Adrenal gland (tissue), 12 donors: Measurements from ENCODE around the gene BRSK2. TPM values are rescaled to one million over a fixed set of nuclear protein-coding genes. Genes with fewer than 3 reads are reported as not detected.
"Not testable (repeated sequence)": the region's sequence is repeated elsewhere in the genome, so short reads cannot be mapped to it uniquely, and the experiment has no call there.

ENCODE experiments used
- DNase-seq, 7 donors: peaks; one replicate each; pipeline ENCODE4 v3.0.0-alpha.2; 2019 to 2020
- H3K27ac ChIP-seq, 5 donors: fragments of 200-600 bp; sonication (generic) in 4 of 5; 1 replicate in 3 of 5; 2 replicates in 2 of 5; pipeline versions ENCODE4 v1.5.1 to v1.8.0; 2016 to 2020; ENCODE audit warnings: mild to moderate bottlenecking in 1 of 5
- H3K27me3 ChIP-seq: fragments of 200-600 bp; 2 replicates; pipeline ENCODE4 v1.8.0; 2021
- H3K36me3 ChIP-seq, 2 donors: fragments of 200-600 bp; replicated peaks in 1 of 2; 1 replicate in 1 of 2; 2 replicates in 1 of 2; pipeline versions ENCODE4 v1.5.1 to v1.8.0; 2018 to 2022
- H3K4me1 ChIP-seq, 2 donors: fragments of 200-600 bp; replicated peaks in 1 of 2; 1 replicate in 1 of 2; 2 replicates in 1 of 2; pipeline versions ENCODE4 v1.5.1 to v1.8.0; 2018 to 2021
- H3K4me3 ChIP-seq, 4 donors: fragments of 200-600 bp; sonication (generic) in 3 of 4; one replicate each; pipeline ENCODE4 v1.5.1; 2016 to 2018
- H3K9me3 ChIP-seq, 3 donors: fragments of 200-600 bp; sonication (generic) in 1 of 3; replicated peaks in 1 of 3; 1 replicate in 2 of 3; 2 replicates in 1 of 3; pipeline versions ENCODE4 v1.5.1 to v1.8.0; 2016 to 2021
- POLR2A ChIP-seq, 2 donors: fragments of 450-650 bp; IDR thresholded peaks; one replicate each; pipeline ENCODE4 v1.6.1; 2017; ENCODE audit warnings: antibody characterized with exemption in 2 of 2, mild to moderate bottlenecking in 2 of 2, moderate library complexity in 1 of 2
- WGBS, 4 donors: extraction: QIAGEN DNeasy Blood & Tissue Kit in 2 of 4; methylation state at CpG; one replicate each; pipeline versions ENCODE4 v1.1.5 to v1.1.7; 2013 to 2017; 5-methylcytosine and 5-hydroxymethylcytosine counted together
- intact Hi-C, 2 donors: fragments of 100-400 bp; cut with DNase I; formaldehyde crosslinking; loops; one replicate each; pipeline versions ENCODE4 v1.14.1 to v1.15.0; 2022 to 2023
- polyA plus RNA-seq, 3 donors: library from polyadenylated mRNA; stranded (reverse); fragments of 200-250 nt in 2 of 3; fragments of 350-450 nt in 1 of 3; fragmentation: Illumina TruSeq in 1 of 3; extraction: RNeasy Lipid Tissue Mini Kit (QIAGEN cat#74804) in 1 of 3; gene quantifications; one replicate each; pipeline ENCODE4 v1.2.3, GENCODE V29; 2013 to 2014
- total RNA-seq, 9 donors: library from RNA; depleted of rRNA in 4 of 9; stranded (reverse); fragments of >200 nt in 4 of 9; fragments of 120-200 nt in 1 of 9; fragmentation: NEBNext Ultra II Directional in 1 of 9; extraction: Animal tissue kit (Norgen Biotek cat#: 25700) in 1 of 9; gene quantifications; one replicate each; pipeline versions ENCODE4 v1.1.0 to v1.2.4, GENCODE V29; 2013 to 2023
- TF ChIP-seq, protein P1 (sequence below), 6 experiments: fragments of 450-650 bp in 4 of 6; fragments of 200-600 bp in 2 of 6; sonication (generic) in 1 of 6; IDR thresholded peaks; 1 replicate in 5 of 6; 2 replicates in 1 of 6; pipeline versions ENCODE4 v1.5.1 to v1.8.0; 2016 to 2021; ENCODE audit warnings: antibody characterized with exemption in 6 of 6, mild to moderate bottlenecking in 2 of 6, moderate library complexity in 1 of 6
- donor health status: healthy with polysubstance abuse.
- donor health status: Bipolar disorder and iron deficiency.
- donor health status: DM: yes; HTN: yes; CAD: no.
- donor health status: DM: no; HTN: no; CAD: no.
- donor health status: DM: no; HTN: no; CAD: no.
- donor health status: DM: yes; HTN: yes; CAD: no.

BRSK2 gene
- total and polyA plus RNA-seq, 12 donors: 0.18 to 24.5 (median 1.4) TPM; not detected in 1

DNA sequence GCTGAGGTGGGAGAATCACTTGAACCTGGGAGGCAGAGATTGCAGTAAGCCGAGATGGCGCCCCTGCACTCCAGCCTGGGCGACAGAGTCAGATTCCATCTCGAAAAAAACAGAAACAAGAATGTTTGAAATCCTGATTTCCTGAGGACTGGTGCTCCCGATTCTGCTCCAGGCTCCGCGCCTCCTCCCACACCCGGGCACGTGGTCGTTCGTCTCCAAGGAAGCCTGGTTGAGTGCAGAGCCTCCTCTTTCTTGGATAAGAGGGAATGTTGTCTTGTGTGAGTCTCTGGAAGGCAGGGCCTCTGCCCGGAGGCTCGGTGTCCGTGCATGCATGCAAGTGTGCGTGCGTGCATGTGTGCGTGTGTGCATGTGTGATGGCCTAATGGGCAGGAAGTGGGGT is 30.1 kb downstream of the BRSK2 start:
- no peaks in the 10 kb centered on the region for H3K36me3 ChIP-seq
- intact Hi-C loops: loop anchor here in 1 of 2 donors (10.0 kb wide), 1 partner anchor 55 kb away; no protein-coding TSS in a partner anchor
- DNase-seq: no peak

DNA sequence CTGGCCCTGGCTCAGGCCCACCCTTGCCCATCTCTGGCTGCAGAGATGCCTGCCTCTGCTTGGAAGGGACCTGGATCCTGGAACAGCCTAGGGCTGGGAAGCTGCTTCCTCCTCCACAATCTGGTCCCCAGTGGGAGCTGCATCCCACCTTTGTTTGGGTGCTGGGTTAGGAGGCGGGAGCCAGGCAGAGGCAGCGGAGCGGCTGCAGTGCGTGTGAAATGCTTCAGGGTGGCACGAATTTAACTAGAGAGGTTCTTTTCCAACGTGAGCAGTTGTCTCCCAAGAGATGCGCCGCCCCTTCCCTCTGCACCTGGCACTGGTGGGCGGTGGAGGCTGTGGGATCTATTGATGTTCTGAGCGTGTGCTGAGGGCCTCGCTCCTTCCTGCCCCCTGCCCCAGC is 31.6 kb downstream of the BRSK2 start:
- TF ChIP-seq, protein P1, sequence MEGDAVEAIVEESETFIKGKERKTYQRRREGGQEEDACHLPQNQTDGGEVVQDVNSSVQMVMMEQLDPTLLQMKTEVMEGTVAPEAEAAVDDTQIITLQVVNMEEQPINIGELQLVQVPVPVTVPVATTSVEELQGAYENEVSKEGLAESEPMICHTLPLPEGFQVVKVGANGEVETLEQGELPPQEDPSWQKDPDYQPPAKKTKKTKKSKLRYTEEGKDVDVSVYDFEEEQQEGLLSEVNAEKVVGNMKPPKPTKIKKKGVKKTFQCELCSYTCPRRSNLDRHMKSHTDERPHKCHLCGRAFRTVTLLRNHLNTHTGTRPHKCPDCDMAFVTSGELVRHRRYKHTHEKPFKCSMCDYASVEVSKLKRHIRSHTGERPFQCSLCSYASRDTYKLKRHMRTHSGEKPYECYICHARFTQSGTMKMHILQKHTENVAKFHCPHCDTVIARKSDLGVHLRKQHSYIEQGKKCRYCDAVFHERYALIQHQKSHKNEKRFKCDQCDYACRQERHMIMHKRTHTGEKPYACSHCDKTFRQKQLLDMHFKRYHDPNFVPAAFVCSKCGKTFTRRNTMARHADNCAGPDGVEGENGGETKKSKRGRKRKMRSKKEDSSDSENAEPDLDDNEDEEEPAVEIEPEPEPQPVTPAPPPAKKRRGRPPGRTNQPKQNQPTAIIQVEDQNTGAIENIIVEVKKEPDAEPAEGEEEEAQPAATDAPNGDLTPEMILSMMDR (IDR thresholded peaks at IDR 0.05): no peak
- no peak for TF ChIP-seq POLR2A (IDR thresholded peaks at IDR 0.05)
- 82 to 95% (median 92%) methylated on average over 4 to 11 of the region's 11 CpGs for WGBS, 4 donors
- no peak for DNase-seq
- H3K4me1 ChIP-seq: no peaks in the 10 kb centered on the region
- H3K27ac ChIP-seq: no peak overlapping the region
- no peaks in the 10 kb centered on the region for H3K36me3 ChIP-seq
- intact Hi-C loops: no loop called here
- peaks cover 0 to 9% (median 0%) of the 10 kb centered on the region in 3 donors for H3K9me3 ChIP-seq
- no peak overlapping the region for H3K4me3 ChIP-seq
- H3K27me3 ChIP-seq: no peaks in the 10 kb centered on the region

More for the DNA sequence above, 30.1 kb downstream of the BRSK2 start:
- Histone ChIP-seq H3K4me3 (no peak overlapping the region), H3K4me1 (no peaks in the 10 kb centered on the region), H3K9me3 (peaks cover 0 to 9% (median 0%) of the 10 kb centered on the region in 3 donors), H3K27me3 (no peaks in the 10 kb centered on the region), H3K27ac (no peak overlapping the region)
- 87 to 96% (median 92%) methylated on average over 16 to 17 of the region's 17 CpGs for WGBS, 4 donors
- no peak for TF ChIP-seq POLR2A (IDR thresholded peaks at IDR 0.05)
- TF ChIP-seq, protein P1 (IDR thresholded peaks at IDR 0.05): no peak

DNA sequence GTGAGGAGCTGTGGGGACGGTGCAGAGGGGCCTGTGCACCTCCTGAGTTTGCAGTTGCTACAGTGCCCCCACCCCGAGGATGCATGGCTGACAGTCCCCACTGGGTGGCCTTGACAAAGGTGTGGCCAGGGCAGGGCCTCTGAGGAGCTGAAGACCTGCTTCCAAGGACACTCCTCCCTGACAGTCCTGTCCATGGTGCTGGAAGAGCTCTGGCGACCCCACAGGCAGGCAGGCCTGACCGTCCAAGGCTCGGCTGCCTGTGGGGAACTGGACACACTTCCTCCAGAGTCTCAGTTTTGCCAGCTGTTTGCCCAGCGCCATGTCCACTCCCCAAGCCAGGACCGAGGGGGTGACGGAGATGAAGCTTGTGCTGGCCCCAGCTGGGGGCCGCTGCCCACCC is 32.7 kb downstream of the BRSK2 start:
- DNase-seq: no peak
- intact Hi-C loops: no loop called here
- WGBS, 4 donors: 54 to 75% (median 64%) methylated on average over 1 to 9 of the region's 9 CpGs
- TF ChIP-seq, protein P1 (IDR thresholded peaks at IDR 0.05): no peak
- H3K27me3 ChIP-seq: no peaks in the 10 kb centered on the region
- H3K4me3 ChIP-seq: no peak overlapping the region
- no peak overlapping the region for H3K27ac ChIP-seq
- H3K4me1 ChIP-seq: no peaks in the 10 kb centered on the region
- peaks cover 0 to 3% (median 0%) of the 10 kb centered on the region in 3 donors for H3K9me3 ChIP-seq
- H3K36me3 ChIP-seq: no peaks in the 10 kb centered on the region

DNA sequence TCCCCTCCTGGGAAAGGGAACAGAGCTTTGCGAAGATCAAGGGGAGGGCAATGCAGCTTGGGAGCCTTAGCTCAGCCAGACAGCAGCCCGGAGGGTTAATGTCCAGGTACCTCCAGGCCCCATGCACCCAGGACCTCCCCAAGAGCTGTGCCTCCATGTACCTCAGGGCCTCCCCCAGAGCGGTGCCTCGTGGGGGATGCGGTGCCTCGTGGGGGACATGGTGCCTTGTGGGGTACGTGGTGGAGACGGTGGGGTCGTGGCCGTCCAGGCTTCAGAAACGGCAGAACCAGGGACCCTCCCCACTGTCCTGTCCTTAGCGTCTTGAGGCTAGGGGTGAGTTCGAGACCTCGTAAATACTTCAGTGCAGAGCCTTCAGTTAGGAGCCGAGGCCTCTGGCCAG is 33.2 kb downstream of the BRSK2 start:
- TF ChIP-seq, protein P1 (IDR thresholded peaks at IDR 0.05): no peak
- no peak for TF ChIP-seq POLR2A (IDR thresholded peaks at IDR 0.05)
- Histone ChIP-seq H3K9me3 (peaks cover 0 to 3% (median 0%) of the 10 kb centered on the region in 3 donors), H3K27me3 (no peaks in the 10 kb centered on the region), H3K4me3 (no peak overlapping the region), H3K36me3 (no peaks in the 10 kb centered on the region), H3K4me1 (no peaks in the 10 kb centered on the region), H3K27ac (no peak overlapping the region)
- WGBS, 4 donors: 78 to 90% (median 88%) methylated on average over 2 to 15 of the region's 15 CpGs
- no peak for DNase-seq
- intact Hi-C loops: no loop called here

DNA sequence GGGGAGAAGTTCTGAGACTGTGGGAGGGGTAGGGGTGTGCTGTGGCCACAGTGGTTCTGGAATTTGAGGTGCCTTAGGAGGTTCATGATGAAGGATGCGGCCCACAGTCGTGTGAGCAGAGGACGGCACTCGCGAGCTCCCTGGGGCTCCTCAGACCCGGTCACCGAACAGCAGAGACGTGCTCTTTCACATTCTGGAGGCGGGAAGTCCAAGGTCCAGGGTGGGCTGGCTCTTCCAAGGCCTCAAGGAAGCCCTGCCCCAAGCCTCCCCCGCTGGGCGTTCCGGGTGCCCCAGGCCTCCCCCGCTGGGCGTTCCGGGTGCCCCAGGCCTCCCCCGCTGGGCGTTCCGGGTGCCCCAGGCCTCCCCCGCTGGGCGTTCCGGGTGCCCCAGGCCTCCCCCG is 33.7 kb downstream of the BRSK2 start:
- H3K27ac ChIP-seq, H3K4me3 ChIP-seq, H3K4me1 ChIP-seq, intact Hi-C loops, H3K36me3 ChIP-seq, H3K9me3 ChIP-seq, H3K27me3 ChIP-seq, DNase-seq: not testable (repeated sequence)
- WGBS, 4 donors: 79 to 91% (median 86%) methylated on average over 6 to 19 of the region's 22 CpGs
